NCI-H1092 treated with DMSO at 0.1 percent for 48 hours (cell line): ENCODE results near the gene OTOS.

Experiments used
- DNase-seq: peaks from one replicate; lab custom pipeline; 2025; lab: John Stamatoyannopoulos, UW

Gene OTOS

GRCh38 chr2:240151477-240152031 lies 11.1 kb upstream of the OTOS start:
- no peak for DNase-seq

- DNase-seq, result no peak
These were observed 9.7 kb upstream of the OTOS start for GRCh38 chr2:240149943-240150784.

GRCh38 chr2:240147911-240148587 lies 7.6 kb upstream of the OTOS start:
- DNase-seq, result no peak

GRCh38 chr2:240147382-240147781 lies 6.9 kb upstream of the OTOS start:
- no peak for DNase-seq

GRCh38 chr2:240146627-240147278 lies 6.3 kb upstream of the OTOS start:
- no peak for DNase-seq

- no peak for DNase-seq
These were observed 5.7 kb upstream of the OTOS start for GRCh38 chr2:240146141-240146561.

- no peak for DNase-seq
These were observed 5.0 kb upstream of the OTOS start for GRCh38 chr2:240145461-240145860.

GRCh38 chr2:240144649-240145261 lies 4.3 kb upstream of the OTOS start:
- DNase-seq, result no peak

GRCh38 chr2:240143801-240144648 lies 3.6 kb upstream of the OTOS start:
- peak; percentile 34 for DNase-seq

- DNase-seq, result no peak
These were observed 2.8 kb upstream of the OTOS start for GRCh38 chr2:240143276-240143675.

- no peak for DNase-seq
These were observed 2.4 kb upstream of the OTOS start for GRCh38 chr2:240142859-240143258.

- DNase-seq, result no peak
These were observed 1.9 kb upstream of the OTOS start for GRCh38 chr2:240142256-240142775.

- DNase-seq, result no peak
These were observed 1.3 kb upstream of the OTOS start for GRCh38 chr2:240141736-240142135.

GRCh38 chr2:240140920-240141319 lies 462 bp upstream of the OTOS start:
- DNase-seq, result no peak

- DNase-seq, result no peak
These were observed 628 bp downstream of the OTOS start for GRCh38 chr2:240139666-240140393.

GRCh38 chr2:240139011-240139441 lies 1.4 kb downstream of the OTOS start:
- no peak for DNase-seq

- DNase-seq, result no peak
These were observed 2.0 kb downstream of the OTOS start for GRCh38 chr2:240138254-240138984.

- DNase-seq, result no peak
These were observed 2.7 kb downstream of the OTOS start for GRCh38 chr2:240137596-240138253.
